HG03159 (cell line): ENCODE results near the gene AK6.
"Not testable (repeated sequence)": the region's sequence is repeated elsewhere in the genome, so short reads cannot be mapped to it uniquely, and the experiment has no call there.

Source experiments
- ATAC-seq: cut with Tn5 transposase; IDR thresholded peaks from one replicate; pipeline ENCODE4 v1.9.1; 2021; ENCODE audit warnings: mild to moderate bottlenecking, moderate library complexity; ENCODE audit not compliant: unreplicated experiment

Gene AK6

GRCh38 chr5:69341520-69342161 is 27.7 kb downstream of the AK6 start:
- no peak for ATAC-seq

GRCh38 chr5:69335341-69335935 is 33.9 kb downstream of the AK6 start:
- no peak for ATAC-seq

- ATAC-seq, result no peak
These were observed 34.5 kb downstream of the AK6 start for GRCh38 chr5:69334793-69335268.

GRCh38 chr5:69333668-69334315 is 35.5 kb downstream of the AK6 start:
- ATAC-seq, result not testable (repeated sequence)

- ATAC-seq, result no peak
These were observed 37.5 kb downstream of the AK6 start for GRCh38 chr5:69331528-69332445.

GRCh38 chr5:69329905-69330489 is 39.3 kb downstream of the AK6 start:
- ATAC-seq, result no peak

GRCh38 chr5:69326365-69326764 is 43.0 kb downstream of the AK6 start:
- no peak for ATAC-seq

- ATAC-seq, result no peak
These were observed 51.9 kb downstream of the AK6 start for GRCh38 chr5:69317391-69317790.

GRCh38 chr5:69315972-69316371 is 53.3 kb downstream of the AK6 start:
- ATAC-seq, result no peak

GRCh38 chr5:69313428-69313827 is 55.9 kb downstream of the AK6 start:
- no peak for ATAC-seq

GRCh38 chr5:69312459-69313160 is 56.7 kb downstream of the AK6 start:
- ATAC-seq, result no peak

- ATAC-seq, result no peak
These were observed 59.9 kb downstream of the AK6 start for GRCh38 chr5:69309380-69309779.

GRCh38 chr5:69308046-69308553 is 61.2 kb downstream of the AK6 start:
- no peak for ATAC-seq

GRCh38 chr5:69305512-69305911 is 63.8 kb downstream of the AK6 start:
- no peak for ATAC-seq
